GM12891 (cell line): ENCODE results near the gene FIBP.

Experiments used
- POLR2A ChIP-seq: IDR thresholded peaks from 2 replicates; pipeline ENCODE4 v1.6.1; 2011; ENCODE audit warnings: low read depth, low read length, control low read depth
- POLR2AphosphoS5 ChIP-seq: IDR thresholded peaks from 2 replicates; pipeline ENCODE4 v1.6.1; 2011; ENCODE audit warnings: low read depth, low read length, control low read depth
- TAF1 ChIP-seq: IDR thresholded peaks from 2 replicates; pipeline ENCODE4 v1.6.1; 2011; ENCODE audit warnings: low read depth, low read length, control low read depth

DNA sequence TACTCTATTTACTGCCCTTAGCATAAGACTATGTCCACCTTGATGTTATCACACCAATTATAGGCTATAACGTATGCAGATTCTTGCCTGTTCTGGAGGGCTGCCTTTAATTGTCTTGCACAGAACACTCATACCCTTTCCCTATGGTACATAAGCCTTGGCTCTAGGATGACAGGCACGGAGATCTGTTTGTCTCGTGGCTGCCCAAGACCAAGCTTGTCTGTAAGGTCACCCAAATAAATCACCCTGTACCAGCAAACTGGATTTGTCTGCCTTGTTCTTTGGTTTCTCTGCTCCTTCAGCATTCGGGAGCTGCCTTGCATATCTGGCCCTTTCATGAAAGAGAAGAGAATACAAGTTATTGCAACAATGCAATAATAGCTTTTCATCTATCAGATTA, 49.5 kb upstream of the FIBP start:
- no peak for TF ChIP-seq TAF1
- no peak for TF ChIP-seq POLR2AphosphoS5
- TF ChIP-seq POLR2A = no peak
